Activated T-cell treated with anti-CD3 and anti-CD28 coated beads for 48 hours (primary cell): Measurements from ENCODE around the gene AMFR.

Experiments
- DNase-seq: peaks from one replicate; pipeline ENCODE4 v3.0.0-alpha.2; 2020; ENCODE audit warnings: low read depth

AMFR gene

DNA sequence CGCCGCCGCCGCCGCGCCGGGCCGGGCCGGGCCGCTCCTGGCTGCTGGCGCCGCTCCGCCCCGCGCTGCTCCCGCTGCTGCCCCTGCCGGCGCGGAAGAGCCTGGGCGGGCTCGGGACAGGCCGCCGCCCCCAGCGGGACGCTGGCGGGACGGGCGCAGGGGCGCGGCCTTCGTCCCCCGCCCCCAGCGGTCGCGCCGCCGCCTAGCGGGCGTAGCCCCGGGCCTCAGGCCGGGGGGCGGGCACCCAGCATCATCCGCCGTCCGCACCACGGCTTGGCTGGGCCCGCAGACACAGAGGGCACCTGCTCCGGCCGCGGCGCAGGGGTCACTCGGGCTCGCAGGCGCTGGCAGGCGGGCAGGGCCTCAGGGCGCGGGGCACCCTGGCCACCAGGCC, at the start of gene AMFR:
TSS of gene AMFR (minus strand) at position 107 of the 394 bp plus-strand sequence. CDS start 218 bp downstream, outside the sequence.
- peak; percentile 76 for DNase-seq

DNA sequence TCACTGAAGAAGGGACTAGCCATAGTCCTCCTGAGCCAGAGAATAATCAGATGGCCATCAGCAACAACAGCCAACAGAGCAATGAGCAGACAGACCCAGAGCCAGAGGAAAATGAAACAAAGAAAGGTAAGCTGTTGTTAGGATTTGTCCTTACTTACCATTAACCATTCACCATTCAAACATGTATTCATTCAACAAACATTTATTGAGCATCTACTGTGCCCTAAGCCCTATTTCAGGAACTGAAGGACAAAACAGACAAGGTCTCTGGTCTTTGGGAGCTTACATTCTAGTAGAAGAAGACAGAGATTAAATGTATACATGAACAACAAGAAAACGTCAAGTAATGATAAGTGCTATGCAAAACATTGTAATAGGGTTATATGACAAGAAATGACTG, 45.3 kb upstream of the AMFR start:
- no peak for DNase-seq

DNA sequence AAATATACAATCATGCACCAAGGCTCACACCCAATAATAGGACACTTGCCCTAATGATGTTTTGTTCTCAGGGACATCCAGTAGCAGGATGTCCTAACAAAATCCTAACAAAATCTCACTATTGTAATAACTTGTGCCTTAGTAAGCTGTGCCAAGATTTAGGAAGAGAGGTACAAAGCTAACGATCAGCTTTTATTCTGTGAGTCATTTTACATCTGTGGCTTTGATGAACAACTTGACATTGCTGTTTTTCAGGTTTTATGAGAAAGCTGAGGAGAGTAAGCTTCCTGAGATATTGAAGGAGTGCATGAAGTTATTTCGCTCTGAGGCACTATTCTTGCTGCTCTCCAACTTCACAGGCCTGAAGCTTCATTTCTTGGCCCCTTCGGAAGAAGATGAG, 44.9 kb upstream of the AMFR start:
- DNase-seq = no peak

DNA sequence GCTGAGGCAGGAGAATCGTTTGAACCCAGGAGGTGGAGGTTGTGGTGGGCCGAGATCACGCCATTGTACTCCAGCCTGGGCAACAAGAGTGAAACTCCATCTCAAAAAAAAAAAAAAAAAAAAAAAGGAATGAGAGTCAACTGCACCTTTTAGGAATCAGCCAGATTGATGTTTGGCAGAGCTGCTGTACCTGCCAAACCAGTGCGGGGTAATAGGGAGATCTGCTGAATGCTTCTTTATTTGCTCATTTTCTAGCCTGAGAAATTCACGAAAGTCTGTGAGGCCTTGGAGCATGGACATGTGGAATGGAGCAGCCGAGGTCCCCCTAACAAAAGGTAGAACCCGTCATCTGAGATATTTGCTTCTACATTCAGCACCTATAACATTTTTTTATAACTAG, 44.4 kb upstream of the AMFR start:
- DNase-seq = no peak

DNA sequence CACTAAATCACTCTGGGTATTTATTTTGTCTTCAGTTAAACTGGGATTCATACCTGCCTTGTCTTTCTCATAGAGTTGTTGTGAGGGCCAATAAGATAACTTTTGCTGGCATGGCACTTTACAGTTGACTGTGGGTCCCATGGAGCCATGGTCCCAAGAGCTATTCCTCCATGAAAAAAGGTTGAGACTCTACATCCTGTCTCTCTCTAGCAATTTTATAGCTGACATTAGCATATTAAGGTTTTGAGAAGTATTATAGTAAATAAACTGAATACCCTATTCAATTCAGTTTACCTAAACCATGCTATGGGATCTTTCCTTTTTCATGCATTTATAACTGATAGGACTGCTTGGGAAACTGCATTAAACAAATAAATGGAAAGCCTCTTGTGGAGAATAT, 43.5 kb upstream of the AMFR start:
- no peak for DNase-seq

DNA sequence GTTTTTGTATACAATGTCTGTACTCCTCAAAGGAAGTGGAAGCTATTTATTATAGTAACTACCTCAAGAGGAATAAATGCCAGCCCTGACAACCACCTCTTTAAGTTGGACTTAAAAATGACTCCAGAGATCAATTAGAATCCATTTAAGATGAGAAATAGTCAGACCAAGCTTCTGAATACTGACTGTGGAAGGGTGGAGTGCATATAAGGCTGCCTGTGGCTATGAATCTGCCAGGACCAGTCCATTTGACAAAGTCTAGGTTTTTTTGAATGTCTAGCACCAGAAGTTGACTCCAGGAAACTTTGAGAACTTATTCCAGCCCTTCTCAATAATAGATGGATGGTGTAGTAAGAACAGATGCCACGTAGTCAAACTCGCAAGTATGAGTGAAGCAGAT, 41.0 kb upstream of the AMFR start:
- DNase-seq = no peak

DNA sequence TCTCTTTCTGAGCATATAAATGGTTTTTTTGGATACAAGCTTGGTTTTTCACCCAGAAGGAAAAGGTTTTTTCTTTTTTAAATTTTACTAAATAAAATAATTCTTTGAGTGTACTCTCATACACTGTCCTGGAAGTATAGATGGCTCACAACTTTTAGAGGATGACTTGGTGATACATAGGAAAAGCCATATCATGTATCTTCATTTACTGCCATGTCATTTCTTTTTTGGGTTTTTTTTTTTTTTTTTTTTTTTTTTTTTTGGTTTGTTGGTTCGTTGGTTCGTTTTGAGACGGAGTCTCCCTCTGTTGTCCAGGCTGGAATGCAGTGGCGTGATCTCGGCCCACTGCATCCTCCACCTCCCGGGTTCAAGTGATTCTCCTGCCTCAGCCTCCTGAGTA, 37.8 kb upstream of the AMFR start:
- DNase-seq = no peak

DNA sequence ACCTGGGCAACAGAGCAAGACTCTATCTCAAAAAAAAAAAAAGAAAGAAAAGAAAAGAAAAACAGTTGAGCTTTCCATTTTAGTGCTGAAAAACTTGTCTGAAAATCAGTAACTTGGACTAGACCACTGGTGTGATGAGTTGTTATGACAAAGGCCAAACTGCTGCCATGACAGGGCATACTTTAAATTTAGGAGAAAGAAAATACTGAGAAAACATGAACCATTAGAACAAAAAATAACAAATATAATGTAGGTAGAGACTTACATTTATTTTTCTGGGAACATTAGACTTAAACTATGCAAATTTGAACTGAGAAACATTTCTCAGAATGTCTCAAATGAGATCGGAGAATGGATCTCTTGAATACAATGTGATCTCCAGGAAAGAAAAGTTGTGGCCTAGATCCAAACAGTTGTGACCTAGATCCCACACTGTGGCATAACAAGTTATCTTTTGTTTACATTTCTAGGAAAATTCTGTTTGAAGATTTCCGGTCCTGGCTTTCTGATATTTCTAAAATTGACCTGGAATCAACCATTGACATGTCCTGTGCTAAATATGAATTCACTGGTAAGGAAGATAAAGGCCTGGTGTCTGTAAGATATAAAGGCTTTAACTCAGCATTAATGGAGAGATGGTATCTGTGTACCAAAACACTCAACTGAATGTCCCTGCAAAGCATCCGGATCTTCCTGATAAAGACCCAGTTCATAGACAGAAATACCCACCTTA, 36.9 kb upstream of the AMFR start:
- DNase-seq = no peak

DNA sequence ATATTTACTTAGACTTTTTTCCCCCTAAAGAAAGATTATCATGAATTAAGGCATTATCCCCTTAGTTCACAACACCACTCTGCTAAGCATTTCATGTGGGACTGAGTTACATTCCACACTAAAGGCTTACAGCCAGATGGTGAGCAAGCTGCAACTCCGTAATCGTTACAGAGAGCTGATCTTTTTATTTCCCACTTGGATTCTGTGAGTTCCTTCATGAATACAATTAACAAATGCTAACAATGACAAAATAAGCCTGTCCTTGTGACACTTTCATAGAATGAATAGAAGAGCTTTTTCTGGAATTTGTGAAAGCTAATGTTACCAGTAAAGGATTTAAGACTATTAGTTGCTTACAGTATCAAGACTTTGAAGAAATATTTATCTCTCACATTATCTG, 34.8 kb upstream of the AMFR start:
- no peak for DNase-seq

DNA sequence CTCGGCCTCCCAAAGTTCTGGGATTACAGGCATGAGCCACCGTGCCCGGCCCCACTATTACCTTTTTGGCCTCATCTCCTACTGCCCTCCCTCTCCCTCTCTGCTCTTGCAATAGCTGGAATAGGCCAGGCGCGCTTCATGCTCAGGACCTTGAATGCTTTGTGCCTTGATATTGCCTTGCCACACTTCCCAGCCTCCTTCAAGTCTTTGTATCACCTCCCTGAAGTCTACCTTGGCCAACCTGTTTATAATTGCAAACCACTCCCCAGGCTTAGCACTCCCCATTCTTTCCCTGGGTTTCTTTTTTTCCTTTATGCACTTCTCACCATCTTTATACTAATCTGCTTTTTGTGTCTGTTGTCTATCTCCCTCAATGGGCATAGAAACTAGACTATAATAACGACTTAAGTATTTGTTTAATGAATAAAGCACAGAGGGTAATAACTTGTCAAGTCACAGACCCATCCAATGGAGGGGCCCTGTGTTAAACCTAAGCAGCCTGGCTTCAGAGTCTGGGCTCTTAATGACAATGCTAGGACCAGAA, 32.7 kb upstream of the AMFR start:
- no peak for DNase-seq

DNA sequence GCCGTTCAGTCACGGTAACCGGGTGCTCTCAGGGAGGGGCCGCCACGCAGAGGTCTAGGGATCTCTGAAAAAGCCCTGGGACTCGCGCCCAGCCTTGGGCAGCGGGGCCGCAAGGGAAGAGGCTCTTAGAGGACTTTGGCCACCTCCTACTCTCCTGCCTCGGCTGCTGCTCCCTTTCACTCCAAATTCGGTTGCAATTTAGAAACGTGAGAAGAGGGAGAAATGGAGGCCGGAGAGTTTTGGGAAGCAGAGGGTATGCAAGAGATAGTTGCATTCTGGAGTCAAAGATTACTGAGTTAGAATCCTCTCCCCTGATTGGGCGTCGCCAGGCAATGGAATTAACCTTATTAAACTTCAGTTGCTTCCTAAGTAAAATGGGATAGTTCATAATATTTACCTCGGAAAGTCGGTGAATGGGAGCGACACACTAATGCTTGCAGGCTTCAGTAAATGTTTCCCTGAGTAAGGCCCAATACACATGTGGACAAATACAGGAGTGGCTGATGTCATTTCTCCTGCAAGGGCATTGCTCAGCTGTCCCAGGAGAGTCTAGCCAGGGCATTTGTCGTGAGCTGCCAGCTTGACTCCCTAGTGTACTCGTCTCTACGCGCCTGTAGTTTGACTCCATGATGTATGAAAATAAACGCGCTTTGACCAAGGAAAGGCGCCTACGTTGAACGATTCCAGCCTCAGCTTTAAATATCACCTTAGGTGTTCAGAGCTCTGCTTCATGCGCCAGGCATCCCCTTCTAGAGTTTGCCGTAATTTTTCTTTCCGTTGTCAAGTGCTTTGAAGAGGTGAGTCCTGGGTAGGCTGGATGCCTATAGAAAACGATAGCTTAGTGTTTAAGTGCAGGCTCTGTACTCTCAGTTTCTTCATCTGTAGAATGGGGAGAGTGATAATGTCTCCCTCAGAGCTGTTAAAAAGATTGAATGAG, 26.7 kb upstream of the AMFR start:
- no peak for DNase-seq

DNA sequence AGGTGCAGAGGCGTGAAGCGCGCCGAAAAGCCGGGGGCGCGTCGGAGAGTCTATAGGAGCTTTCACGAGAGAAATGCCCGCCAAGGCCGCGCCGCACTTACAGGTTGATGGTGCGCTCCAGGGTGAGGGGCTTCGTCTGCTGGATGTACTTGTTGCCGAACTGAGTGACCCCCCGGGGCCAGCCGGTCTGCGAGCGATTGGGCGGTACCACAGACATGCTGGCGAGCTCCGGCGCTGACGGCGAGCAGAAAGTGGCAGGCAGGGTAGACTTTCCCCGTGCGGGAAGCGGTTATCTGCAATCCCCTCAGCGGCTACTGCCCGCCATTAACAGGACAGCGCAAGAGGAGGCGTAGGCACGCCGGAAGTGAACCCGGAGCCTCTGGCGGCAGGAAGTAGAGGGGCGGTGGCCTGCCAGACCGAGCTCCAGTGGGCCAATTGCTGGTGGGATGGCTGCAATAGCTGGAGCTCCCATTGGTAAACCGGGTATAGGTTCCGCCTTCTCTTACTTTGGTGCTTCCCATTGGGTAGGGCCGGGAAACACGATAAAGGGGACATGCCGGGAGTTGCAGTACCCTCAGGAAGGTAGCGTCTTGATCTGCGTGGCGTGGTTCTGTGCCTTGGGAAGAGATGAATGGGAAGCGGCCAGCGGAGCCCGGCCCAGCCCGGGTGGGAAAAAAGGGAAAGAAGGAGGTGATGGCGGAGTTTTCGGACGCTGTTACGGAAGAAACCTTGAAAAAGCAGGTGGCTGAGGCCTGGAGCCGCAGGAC, 25.8 kb upstream of the AMFR start, which contains the start of the genes NUDT21 and OGFOD1:
TSS of gene NUDT21 (minus strand) at position 347 of the 767 bp plus-strand sequence. CDS start at position 217, 130 bp downstream.
TSS of gene OGFOD1 (plus strand) at position 569 of the 767 bp plus-strand sequence. CDS start at position 628, 59 bp downstream.
- DNase-seq = peak; percentile 84

DNA sequence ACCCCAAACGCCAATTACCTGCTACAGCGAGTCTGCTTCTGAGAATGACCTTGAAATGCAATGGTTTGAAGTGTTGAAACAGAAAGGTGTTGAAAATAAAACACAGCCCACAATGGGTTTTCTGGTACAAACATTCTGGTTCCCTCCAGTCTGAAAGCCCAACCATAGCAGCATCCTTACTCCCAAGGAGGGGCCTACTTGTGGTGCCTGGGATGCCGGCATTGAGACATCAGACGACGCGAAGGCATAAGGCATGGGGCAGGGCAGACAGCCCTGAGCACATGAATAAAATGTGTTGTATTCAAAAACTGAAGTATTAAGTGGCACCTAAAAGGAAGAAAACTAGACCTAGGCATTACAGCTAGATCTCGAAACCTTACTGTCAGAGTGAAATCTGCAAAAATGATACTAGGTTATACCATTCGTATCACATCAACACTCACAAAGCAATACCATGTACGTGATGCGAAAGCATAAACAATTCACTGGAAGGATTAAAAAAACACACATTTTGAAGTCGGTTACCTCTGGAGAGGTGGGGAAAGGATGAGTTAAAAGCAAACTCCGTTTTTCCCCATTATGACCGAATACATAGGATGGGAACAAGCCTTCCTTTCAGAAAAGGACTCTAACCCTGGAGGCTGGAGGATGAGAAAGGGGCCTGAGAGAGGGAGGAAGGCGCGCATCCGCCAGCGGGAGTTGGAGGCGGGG, 25.1 kb upstream of the AMFR start:
- no peak for DNase-seq

DNA sequence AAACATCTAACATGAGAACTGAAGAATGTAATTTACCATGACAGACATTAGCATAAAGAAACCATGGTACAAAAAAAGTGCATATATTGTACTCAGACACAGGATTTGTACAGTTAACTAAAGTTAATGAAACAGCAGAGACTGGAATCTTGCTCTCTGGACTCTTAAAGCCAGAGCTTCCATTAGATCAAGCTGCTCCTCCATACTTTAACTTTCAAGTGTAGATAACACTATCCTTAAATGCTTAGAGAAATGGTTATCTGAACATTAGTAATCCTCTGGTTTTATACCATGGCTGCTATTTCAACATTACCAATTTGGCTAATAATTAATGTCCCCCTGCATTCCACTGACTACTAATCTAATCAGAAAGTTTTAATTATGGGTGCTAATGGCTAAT, 22.7 kb upstream of the AMFR start:
- no peak for DNase-seq

DNA sequence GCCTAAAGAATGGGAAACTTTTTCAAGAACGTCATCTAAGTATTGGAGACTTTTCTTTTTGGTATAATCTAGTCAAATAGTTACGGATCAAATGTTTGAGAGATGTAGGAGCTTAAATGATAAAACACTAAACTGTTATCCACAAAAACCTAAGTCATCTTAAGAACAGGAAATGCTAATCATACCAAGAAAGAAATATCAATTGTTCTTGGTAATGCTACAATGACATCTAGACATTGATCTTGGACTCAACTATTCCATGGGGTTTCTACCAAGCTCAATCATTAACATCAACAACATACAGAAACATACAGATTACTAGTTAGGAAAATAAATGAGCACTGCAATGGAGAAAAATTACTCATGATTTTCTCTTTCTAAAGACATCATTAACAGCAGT, 21.9 kb upstream of the AMFR start:
- no peak for DNase-seq

DNA sequence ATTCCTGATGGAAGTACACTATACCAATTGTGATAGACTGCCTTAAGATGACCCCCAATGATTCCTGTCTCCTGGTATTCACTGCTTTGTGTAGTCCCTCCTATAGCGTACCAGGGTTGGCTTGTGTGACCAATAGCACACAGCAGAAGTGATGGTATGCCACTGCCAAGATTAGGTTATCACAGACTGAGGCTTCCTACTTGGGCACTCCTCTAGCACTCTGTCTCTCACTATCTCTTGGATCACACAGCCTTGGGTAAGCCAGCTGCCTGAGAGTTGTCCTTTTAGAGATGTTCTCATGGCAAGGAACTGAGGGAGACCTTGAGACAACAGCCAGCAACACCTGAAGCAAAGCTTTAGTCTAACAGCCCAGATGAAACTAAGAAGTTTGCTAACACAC, 12.7 kb upstream of the AMFR start:
- no peak for DNase-seq

DNA sequence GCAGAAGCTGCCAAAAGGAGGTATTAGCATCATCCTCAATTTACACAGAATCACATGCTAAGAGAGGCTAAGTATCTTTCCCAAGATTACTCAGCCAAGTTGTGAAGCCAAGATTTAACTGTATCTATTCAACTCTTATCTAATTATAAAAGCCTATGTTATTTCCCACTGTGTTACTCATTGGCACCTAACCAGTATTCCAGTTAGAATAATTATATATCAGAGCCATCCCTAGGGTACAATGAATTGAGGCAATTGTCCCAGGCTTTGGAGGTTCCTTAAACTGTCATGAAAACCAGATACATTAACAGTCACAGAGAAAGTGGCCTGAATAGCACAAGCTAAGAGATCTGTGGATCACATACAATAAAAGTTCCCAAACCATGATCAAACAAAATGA, 10.9 kb upstream of the AMFR start:
- DNase-seq = no peak

DNA sequence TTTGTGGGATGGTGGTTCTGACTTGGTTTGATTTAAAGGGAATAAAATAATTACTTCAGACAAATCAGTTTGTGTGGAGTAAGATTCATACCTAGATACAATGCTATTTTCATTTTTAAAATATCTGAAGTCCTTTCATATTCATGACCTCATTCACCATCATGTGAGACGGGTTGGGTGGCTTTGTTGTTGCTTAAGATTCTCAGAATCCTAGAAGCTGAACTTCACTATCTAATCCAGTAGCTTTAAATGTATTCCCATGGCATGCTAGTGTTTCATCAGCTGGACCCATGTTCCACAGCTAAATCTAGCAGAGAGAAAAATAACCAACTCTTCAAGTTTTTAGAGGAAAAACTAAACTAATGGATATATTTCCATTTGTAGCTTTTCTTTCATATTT, 2.7 kb upstream of the AMFR start:
- DNase-seq = no peak

DNA sequence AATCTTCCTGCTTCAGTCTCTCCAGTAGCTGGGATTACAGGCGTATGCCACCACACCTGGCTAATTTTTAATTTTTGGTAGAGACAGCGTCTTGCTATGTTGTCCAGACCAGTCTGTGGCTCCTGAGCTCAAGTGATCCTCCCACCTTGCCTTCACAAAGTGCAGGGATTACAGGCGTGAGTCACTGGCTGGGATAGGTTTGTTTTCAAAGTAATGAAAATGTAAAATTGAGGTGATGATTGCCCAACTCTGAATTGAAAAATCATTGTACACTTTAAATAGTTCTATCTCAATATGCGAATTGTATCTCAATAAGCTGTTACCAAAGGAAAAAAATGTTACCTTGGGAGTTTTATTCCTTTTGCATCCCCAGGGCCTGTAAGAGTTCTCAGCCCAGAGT, 1.2 kb upstream of the AMFR start:
- no peak for DNase-seq

DNA sequence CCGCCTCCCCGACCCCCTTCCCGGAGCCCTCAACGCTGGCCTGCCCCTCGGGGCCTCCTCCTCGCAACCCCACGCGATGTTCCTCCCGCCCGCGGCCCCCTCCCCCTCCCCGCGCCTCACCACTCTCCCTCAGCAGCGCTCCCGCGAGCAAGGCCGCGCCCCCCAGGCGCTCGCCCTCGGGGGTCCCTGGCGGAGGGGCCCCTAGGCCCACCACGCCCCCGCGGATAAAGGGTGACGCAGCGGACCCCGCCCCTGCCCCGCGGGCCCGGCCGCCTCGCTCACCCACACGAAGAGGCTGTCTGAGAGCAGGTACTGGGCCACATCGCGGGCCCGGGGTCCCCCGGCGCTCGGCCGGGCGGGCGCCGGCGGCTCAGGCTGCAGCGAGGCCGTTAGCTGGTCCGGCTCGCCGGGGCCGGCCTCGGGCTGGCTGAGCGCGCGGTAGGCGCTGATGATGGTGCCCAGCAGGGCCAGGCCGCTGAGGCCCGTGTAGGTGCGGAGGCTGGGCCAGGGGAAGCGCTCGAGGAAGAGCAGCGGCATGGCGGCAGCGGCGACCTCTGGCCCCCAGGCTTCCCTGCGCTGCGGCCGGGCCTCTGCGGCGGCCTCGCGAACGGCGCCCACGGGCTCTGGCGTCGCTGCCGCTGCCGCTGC, 430 bp downstream of the AMFR start:
- DNase-seq = peak; percentile 30

DNA sequence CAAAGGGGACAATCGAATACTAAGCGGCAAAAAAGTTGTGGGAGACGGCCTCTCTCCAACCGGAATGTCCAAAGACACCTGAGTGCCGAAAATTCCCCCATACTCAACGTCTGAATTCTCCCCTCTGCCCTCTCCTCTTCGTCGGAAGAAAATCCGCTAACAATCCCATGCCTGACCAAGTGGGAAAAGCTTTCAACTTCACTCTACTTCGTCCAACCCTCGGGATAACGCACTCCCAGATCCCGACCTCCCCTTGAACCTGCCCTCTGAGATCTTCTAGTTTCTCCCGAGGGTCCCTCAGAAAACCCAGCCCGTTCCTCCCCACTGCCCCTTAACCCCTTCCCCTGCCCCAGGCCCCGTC, 961 bp downstream of the AMFR start:
- DNase-seq = no peak
